Kidney epithelial cell (primary cell): ENCODE data around the gene CLIP2. TPM values are rescaled to one million over a fixed set of nuclear protein-coding genes. Genes with fewer than 3 reads are reported as not detected.

Source experiments
- DNase-seq: peaks from one replicate; pipeline ENCODE4 v3.0.0-alpha.2; 2010; ENCODE audit warnings: low read depth
- H3K27me3 ChIP-seq: 2 replicates; pipeline ENCODE4 v1.6.0; 2011; ENCODE audit warnings: low read length; ENCODE audit not compliant: control insufficient read depth, insufficient read depth
- H3K36me3 ChIP-seq: 2 replicates; pipeline ENCODE4 v1.5.1; 2011; ENCODE audit warnings: low read length; ENCODE audit not compliant: control insufficient read depth, insufficient read depth
- H3K4me3 ChIP-seq: 2 replicates; pipeline ENCODE4 v1.5.1; 2011; ENCODE audit warnings: low read depth, mild to moderate bottlenecking, control low read depth, low read length
- total RNA-seq: library from RNA; depleted of rRNA; stranded (reverse); fragments of >200 nt; gene quantifications from 2 replicates; pipeline ENCODE4 v1.2.3, GENCODE V29; 2015
- TF ChIP-seq, protein P1 (sequence below): IDR thresholded peaks from 2 replicates; pipeline ENCODE4 v1.5.1; 2011; ENCODE audit warnings: mild to moderate bottlenecking, moderate library complexity, low read length, control low read depth, inconsistent platforms; ENCODE audit not compliant: insufficient read depth, poor library complexity, severe bottlenecking

CLIP2 gene
- total RNA-seq, 1 donor from 2014 or later = 46.3 TPM

DNA sequence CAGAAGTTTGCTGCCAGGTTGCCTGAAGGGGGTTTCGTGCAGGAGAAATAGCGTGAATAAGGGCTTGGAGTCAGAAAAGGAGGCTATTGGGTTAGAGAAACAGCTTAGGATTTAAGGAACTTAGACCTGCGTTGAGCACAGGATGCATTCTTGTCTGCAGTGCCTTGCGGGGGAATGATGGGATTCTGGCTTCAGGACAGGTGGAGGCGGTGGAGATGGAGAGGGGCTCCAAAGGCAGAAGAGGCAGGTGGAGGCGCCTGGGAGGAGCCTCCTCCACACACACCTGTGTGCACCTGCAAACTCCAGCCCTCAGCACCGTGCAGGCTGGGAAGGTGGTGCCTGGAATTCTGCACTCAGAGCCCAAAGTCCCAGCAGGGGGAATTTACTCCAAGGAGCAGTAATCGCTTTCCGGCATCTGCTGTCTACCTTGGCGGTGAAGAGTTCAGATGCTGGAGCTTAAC, 1.8 kb downstream of the CLIP2 start:
- no peak overlapping the region for H3K4me3 ChIP-seq

DNA sequence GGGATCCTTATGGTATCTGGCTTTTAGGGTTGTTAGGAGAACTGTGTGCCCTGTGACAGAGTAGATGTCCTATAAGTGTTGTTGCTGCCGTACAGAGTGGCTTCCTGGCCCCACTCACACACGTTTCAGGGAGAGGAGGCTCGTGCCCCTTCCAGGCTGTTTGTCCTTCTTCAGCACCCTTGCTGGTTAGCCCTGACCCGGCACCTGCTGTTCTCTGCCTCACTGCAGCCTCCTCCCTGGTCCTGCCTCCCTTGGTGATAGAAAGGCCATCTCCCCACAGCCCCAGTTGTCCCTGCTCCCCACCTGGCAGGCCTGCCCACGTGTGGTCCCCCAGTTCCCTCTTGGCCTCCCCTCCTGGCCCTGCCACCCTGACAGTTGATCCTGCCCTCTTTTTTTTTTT, 2.3 kb downstream of the CLIP2 start:
- DNase-seq = no peak
- TF ChIP-seq, protein P1, sequence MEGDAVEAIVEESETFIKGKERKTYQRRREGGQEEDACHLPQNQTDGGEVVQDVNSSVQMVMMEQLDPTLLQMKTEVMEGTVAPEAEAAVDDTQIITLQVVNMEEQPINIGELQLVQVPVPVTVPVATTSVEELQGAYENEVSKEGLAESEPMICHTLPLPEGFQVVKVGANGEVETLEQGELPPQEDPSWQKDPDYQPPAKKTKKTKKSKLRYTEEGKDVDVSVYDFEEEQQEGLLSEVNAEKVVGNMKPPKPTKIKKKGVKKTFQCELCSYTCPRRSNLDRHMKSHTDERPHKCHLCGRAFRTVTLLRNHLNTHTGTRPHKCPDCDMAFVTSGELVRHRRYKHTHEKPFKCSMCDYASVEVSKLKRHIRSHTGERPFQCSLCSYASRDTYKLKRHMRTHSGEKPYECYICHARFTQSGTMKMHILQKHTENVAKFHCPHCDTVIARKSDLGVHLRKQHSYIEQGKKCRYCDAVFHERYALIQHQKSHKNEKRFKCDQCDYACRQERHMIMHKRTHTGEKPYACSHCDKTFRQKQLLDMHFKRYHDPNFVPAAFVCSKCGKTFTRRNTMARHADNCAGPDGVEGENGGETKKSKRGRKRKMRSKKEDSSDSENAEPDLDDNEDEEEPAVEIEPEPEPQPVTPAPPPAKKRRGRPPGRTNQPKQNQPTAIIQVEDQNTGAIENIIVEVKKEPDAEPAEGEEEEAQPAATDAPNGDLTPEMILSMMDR = no peak
- Histone ChIP-seq H3K4me3 (no peak overlapping the region), H3K36me3 (no peaks in the 10 kb centered on the region), H3K27me3 (no peaks in the 10 kb centered on the region)

More for the DNA sequence above, 1.8 kb downstream of the CLIP2 start:
- H3K27me3 ChIP-seq = no peaks in the 10 kb centered on the region
- no peak for DNase-seq
- H3K36me3 ChIP-seq = no peaks in the 10 kb centered on the region
- TF ChIP-seq, protein P1 = no peak

DNA sequence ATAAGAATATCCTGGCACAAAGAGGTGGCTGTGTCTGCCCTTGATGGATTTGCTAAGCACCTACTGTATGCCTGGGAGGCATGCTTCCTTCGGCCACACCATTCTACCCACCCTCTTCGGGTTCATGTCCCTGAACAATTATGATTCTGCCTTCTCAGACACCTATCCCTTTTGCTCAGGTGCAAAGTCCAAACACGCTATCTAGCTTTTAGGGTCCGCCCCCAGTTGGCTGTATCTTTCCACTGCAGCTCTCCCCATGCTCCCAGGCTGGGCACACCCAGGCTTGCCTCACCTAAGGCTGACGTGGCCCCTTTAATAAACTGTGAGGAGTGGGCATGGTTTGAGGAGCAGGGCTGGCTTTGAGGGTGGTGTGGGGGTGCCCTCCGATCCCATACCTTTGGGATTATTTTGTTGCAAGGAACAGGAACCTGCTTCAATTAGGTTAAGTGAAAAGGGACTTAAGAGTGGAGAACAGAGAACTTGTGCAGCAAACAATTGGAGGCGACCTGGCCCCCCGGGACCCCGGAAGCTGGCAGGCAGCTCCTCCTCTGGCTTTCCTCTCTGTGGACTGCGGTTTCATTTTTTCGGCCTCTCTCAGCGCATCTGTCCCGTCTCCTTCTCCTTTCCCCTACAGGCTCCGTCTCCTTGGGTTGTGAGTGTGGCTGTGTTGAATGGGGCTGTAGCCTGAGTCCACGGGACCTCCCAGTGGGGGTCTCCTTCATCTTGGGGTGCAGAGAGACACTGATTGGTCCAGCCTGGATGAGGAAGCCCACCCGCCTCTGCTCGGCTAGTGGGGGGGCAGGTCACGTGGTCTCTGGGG, 3.8 kb downstream of the CLIP2 start:
- Histone ChIP-seq H3K27me3 (no peaks in the 10 kb centered on the region), H3K36me3 (no peaks in the 10 kb centered on the region), H3K4me3 (no peak overlapping the region)
- no peak for DNase-seq
- TF ChIP-seq, protein P1 = no peak

DNA sequence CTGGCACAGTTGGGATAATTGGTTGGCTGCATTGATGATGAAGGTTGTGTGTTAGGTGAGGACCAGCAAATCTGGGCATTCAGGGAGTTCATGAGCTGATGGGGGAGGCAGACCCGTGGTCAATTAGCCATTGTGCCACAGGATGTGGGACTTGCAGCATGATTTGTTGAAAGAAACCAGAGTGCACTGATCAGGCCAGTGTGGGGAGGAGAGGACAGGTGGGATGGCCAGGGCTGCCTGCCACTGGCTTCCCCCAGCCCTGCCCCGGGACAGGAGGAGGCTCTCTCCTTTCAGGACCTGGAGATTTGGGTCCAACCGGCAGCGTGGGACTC, 4.3 kb downstream of the CLIP2 start:
- no peak for DNase-seq
- Histone ChIP-seq H3K36me3 (no peaks in the 10 kb centered on the region), H3K4me3 (no peak overlapping the region), H3K27me3 (no peaks in the 10 kb centered on the region)
- TF ChIP-seq, protein P1 = no peak

DNA sequence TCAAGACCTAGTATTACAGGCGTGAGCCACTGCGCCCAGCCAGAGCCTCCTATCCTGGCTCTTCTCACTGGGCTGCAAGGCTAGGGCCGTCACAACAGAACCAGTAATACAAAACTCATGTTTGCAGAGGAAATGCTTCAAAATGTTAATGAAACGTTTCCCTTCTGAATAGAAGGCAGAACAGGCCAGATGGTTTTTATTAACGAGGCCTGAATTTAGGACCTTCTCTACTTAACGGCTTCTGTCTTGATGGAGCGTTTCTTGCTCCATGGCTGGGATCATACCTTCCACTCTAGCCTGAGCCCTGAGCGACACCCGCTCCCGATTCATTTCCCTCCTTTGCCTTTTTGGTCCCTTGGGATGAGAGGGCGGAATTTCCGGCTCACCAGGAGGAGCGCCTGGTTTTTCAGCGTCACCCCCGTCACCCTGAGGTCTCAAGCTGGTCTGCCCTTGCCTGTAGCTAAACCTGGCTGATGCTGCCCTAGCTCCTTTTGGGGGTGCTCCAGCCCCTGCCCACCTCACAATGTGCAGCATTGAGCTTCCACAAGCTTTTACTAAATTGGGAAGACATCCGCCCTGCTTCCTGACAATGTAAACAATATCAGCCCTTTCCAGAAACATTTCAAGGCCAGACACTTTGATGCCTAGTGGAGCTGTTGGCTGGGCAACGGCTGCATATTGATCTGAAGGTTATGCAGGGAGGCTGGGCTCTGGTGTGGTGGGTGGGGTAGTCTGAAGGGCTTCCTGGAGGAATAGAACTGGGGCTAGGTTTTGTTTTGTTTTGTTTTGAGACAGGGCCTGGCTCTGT, 5.2 kb downstream of the CLIP2 start:
- TF ChIP-seq, protein P1 = no peak
- Histone ChIP-seq H3K4me3 (no peak overlapping the region), H3K36me3 (no peaks in the 10 kb centered on the region), H3K27me3 (no peaks in the 10 kb centered on the region)
- DNase-seq = no peak
